IgD-negative memory B cell (primary cell): ENCODE data around the gene UBE2E3. TPM values are rescaled to one million over a fixed set of nuclear protein-coding genes. Genes with fewer than 3 reads are reported as not detected.
"Not testable (repeated sequence)": the region's sequence is repeated elsewhere in the genome, so short reads cannot be mapped to it uniquely, and the experiment has no call there.

ENCODE experiments used
- H3K27ac Mint-ChIP-seq, 3 donors: one replicate each; pipeline ENCODE4 v1.8.0; 2020 to 2022; ENCODE audit warnings: mild to moderate bottlenecking in 3 of 3, mixed read lengths in 3 of 3, moderate library complexity in 1 of 3
- H3K27me3 Mint-ChIP-seq: one replicate; pipeline ENCODE4 v1.8.0; 2021; ENCODE audit warnings: mixed read lengths
- H3K36me3 Mint-ChIP-seq: one replicate; pipeline ENCODE4 v1.8.0; 2020; ENCODE audit warnings: mild to moderate bottlenecking, mixed read lengths
- H3K4me1 Mint-ChIP-seq, 3 donors: one replicate each; pipeline ENCODE4 v1.8.0; 2020 to 2022; ENCODE audit warnings: mixed read lengths in 3 of 3, mild to moderate bottlenecking in 1 of 3
- H3K4me3 Mint-ChIP-seq, 4 donors: one replicate each; pipeline ENCODE4 v1.8.0; 2020 to 2022; ENCODE audit warnings: mild to moderate bottlenecking in 4 of 4, mixed read lengths in 4 of 4, moderate library complexity in 3 of 4
- H3K9me3 Mint-ChIP-seq, 3 donors: one replicate each; pipeline ENCODE4 v1.8.0; 2020 to 2021; ENCODE audit warnings: mixed read lengths in 3 of 3, mild to moderate bottlenecking in 1 of 3
- polyA plus RNA-seq: library from polyadenylated mRNA; unstranded; fragments of 300-500 nt; fragmentation: Illumina TruSeq; gene quantifications from one replicate; pipeline ENCODE4 v1.2.3, GENCODE V29; 2021

Gene UBE2E3
- polyA plus RNA-seq, result 51.6 TPM

DNA sequence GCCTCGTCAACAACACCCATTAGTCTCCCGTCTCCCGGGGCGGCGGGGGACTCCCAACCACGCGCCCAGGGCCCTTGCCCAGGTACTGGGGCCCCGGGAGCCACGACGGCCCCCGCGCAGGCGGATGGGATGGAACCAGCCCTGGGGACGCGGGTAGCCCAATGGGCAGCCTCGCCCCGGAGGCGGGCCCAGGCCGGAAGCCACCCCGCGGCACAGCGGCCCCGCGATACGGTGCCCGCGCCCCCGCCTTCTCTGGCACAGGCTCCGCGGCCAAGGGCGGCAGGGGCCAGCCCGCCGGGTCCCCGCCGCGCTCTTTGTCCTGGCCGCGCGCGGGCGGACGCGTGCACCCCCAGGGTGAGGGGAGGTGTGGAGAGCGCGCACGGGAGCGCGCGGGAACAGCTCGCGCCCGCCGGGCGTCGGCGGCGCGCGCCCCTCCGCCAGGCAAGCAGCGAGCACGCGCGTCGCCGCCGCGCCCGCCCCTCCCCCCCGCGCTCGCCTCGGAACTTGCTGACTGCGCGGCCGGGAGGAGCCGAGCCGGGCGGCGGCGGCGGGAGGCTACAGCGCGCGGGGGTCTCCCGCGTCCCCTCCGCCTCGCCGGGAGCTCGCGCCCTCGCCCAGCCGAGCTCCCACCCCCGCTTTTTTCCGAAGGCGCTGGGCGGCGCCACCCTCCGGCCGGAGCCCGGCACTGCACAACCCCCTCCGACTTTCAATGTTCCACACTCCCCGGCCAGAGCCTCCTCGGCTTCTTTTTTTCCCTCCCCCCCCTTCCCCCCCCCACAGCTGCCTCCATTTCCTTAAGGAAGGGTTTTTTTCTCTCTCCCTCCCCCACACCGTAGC, at the start of gene UBE2E3:
Gene UBE2E3, plus strand, starts transcription at position 500 of the 837 bp plus-strand sequence. CDS start 1,438 bp downstream, outside the sequence.
- Mint-ChIP-seq H3K36me3 (no peaks in the 10 kb centered on the region), H3K4me3 (peak within 1 kb of the TSS; percentile 85 to 97 (median 96)), H3K27me3 (no peaks in the 10 kb centered on the region), H3K4me1 (peaks cover 21 to 34% (median 31%) of the 10 kb centered on the region in 3 donors), H3K27ac (peak within 1 kb of the TSS; percentile 90 to 95 (median 93)), H3K9me3 (peaks cover 0 to 2% (median 0%) of the 10 kb centered on the region in 3 donors)

DNA sequence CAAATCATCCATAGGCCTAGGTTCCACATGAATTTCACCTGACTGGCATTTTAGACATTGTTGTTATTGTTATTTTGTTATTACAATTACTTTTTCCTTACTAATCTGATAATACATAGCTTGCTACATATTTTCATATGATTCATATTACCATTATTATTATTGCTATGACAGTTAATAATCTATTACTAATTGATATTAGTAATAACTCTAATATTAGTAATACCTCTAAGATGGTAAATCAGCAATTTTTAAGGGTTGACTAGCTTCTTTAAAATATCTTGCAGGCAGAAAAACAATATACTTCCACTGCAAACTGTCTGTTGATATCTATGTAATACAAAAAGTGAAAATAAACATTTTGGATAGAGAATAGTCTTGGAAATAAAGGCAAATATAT, 48.6 kb upstream of the UBE2E3 start:
- no peak overlapping the region for H3K4me3 Mint-ChIP-seq
- H3K36me3 Mint-ChIP-seq, result no peaks in the 10 kb centered on the region
- no peaks in the 10 kb centered on the region for H3K4me1 Mint-ChIP-seq

DNA sequence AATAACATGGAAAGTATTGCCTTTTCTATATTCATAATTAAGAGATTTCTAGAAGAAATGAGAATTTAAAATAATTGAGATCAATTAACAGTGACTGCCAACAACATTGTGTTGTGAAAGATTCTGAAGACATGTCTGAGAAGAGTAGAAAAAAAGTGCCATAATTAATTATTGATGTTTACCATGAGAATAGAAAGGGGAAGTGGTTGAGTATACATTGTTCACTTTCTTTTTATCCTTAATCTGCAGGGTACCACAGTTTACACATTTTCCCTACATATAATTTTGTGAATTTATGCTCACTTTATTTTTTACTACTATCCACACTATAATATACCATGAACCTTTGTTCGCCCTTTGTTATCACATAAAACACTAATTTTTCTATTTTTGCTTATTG, 47.1 kb upstream of the UBE2E3 start:
- Mint-ChIP-seq H3K27me3 (no peaks in the 10 kb centered on the region), H3K4me3 (no peak overlapping the region), H3K4me1 (peaks cover 3 to 5% (median 4%) of the 10 kb centered on the region in 3 donors), H3K9me3 (peaks cover 0 to 2% (median 0%) of the 10 kb centered on the region in 3 donors), H3K36me3 (no peaks in the 10 kb centered on the region), H3K27ac (no peak overlapping the region)

More for the DNA sequence above, 48.6 kb upstream of the UBE2E3 start:
- Mint-ChIP-seq H3K27me3 (no peaks in the 10 kb centered on the region), H3K27ac (no peak overlapping the region), H3K9me3 (peaks cover 0 to 2% (median 0%) of the 10 kb centered on the region in 3 donors)

DNA sequence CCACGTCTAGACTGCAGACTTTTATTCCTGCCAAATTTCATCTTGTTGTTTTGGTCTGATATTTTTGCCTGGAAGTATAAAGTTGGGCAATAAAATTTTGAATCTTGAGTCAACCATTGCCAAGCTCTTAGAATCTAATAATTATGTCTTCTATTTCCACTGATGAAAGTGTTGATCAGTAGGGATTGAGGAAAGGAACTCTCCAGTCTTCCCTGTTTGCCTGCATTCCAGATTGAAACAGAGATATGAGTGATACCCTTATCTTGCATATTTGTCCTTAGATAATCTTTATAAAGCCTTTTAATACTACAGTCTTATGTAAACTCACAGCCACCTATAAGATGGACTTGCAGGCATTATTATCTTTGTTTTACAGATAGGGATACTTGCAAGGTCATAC, 45.5 kb upstream of the UBE2E3 start:
- Mint-ChIP-seq H3K4me1 (peaks cover 5 to 12% (median 6%) of the 10 kb centered on the region in 3 donors), H3K27ac (no peak overlapping the region), H3K36me3 (peaks cover 2% of the 10 kb centered on the region), H3K27me3 (no peaks in the 10 kb centered on the region), H3K9me3 (peaks cover 0 to 2% (median 0%) of the 10 kb centered on the region in 3 donors), H3K4me3 (no peak overlapping the region)

DNA sequence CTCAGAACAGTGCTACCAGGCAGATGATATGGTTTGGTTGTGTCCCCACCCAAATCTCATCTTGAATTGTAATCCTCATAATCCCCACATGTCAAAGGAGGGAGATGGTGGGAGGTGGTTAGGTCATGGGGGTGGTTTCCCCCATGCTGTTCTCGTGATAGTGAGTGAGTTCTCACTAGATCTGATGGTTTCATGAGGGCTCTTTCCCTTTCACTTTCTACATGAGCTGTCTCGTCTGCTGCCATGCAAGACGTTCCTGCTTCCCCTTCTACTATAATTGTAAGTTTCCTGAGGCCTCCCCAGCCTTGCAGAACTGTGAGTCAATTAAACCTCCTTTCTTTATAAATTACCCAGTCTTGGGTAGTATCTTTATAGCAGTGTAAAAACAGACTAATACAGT, 42.9 kb upstream of the UBE2E3 start:
- not testable (repeated sequence) for H3K27me3 Mint-ChIP-seq, H3K9me3 Mint-ChIP-seq, H3K36me3 Mint-ChIP-seq
- peaks cover 5 to 14% (median 6%) of the 10 kb centered on the region in 3 donors for H3K4me1 Mint-ChIP-seq
- H3K27ac Mint-ChIP-seq, result peak overlapping the region in 2 of 3 donors; percentile 30 to 76
- H3K4me3 Mint-ChIP-seq, result peak overlapping the region in 1 of 4 donors; percentile 70

DNA sequence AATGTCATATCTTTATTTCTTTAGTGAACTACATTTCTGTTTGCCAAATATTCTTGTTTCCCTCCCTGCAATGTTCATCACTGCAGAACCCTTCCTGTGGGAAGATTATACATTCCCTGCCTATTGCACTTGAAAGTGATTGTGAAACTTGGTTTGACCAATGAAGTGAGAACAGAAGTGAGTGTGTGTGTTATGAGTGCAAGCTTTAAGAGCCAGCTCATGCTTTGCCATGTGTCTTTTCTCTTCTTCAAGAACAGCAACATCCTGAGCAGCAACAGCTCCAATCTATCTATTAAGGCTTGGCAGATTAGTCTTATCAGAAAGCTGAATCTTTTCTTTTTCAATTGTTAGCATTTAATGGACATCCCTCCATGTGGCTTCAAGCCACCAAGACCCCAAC, 42.0 kb upstream of the UBE2E3 start:
- Mint-ChIP-seq H3K27ac (peak overlapping the region in 2 of 3 donors; percentile 19 to 24), H3K9me3 (peaks cover 0 to 5% (median 0%) of the 10 kb centered on the region in 3 donors), H3K4me3 (no peak overlapping the region), H3K36me3 (peaks cover 2% of the 10 kb centered on the region), H3K4me1 (peaks cover 5 to 14% (median 6%) of the 10 kb centered on the region in 3 donors), H3K27me3 (no peaks in the 10 kb centered on the region)

DNA sequence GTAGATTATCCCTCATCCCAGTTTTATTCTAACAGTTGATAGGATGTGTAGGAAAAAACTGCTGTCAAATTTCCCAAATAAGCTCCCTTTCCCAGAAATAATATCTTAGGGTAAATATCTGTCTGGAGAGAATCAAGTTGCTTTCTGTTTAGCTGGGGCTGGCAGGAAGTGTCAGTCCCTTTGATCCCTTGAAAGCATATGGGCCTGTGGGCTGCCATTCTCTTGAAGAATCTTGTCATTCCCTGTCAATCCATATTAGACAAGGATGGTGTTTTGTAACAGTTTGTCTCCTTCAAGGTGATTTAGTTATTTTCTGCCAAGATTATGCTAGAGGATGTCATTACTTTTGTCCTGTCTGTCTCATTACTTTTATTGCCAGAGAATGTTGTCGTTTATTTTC, 37.1 kb upstream of the UBE2E3 start:
- Mint-ChIP-seq H3K4me3 (no peak overlapping the region), H3K27ac (no peak overlapping the region), H3K9me3 (peaks cover 0 to 3% (median 0%) of the 10 kb centered on the region in 3 donors), H3K27me3 (peaks cover 1% of the 10 kb centered on the region), H3K36me3 (peaks cover 2% of the 10 kb centered on the region), H3K4me1 (peaks cover 2 to 9% (median 3%) of the 10 kb centered on the region in 3 donors)

DNA sequence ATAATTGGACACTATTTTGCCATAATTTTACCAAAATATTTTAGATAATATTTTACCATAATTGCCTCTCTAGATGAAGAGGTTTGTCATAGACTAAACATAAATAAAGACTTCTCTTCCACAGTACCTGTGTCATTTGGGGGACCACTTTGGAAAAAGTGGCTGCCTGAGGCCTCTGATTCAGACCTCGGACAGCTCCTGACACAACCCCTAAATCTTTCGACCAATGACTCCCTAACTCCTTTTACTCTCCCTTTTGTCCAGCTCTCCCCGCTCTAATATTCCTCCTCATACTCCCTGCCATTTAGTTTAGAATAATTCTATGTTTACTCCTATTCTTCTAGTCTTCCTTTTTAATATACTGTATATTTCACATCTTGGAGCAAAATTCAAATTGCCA, 36.0 kb upstream of the UBE2E3 start:
- peaks cover 0 to 3% (median 0%) of the 10 kb centered on the region in 3 donors for H3K9me3 Mint-ChIP-seq
- no peak overlapping the region for H3K4me3 Mint-ChIP-seq
- H3K27ac Mint-ChIP-seq, result no peak overlapping the region
- H3K36me3 Mint-ChIP-seq, result no peaks in the 10 kb centered on the region
- peaks cover 0 to 7% (median 0%) of the 10 kb centered on the region in 3 donors for H3K4me1 Mint-ChIP-seq
- H3K27me3 Mint-ChIP-seq, result peaks cover 1% of the 10 kb centered on the region

DNA sequence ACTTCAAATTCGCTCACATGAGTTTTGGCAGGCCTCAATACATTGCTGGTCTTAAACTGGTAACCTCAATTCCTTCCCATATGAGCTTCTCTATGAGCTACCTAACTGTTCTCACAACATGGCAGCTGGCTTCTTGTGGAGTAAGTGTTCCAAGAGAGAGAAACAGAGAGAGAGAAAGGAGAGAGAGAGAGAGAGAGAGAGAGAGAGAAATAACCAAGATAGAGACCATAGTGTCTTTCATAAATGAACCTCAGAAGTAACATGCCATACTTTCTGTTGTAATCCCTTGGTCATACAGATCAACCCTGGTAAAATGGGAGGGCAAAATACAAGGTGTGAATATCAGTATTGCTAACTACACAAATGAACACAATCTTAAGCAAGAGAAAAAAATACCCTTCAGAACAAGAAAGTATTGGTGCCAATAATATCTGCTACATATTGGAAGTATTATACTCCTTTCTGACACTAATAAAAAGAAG, 33.2 kb upstream of the UBE2E3 start:
- H3K27ac Mint-ChIP-seq, result no peak overlapping the region
- no peak overlapping the region for H3K4me3 Mint-ChIP-seq
- H3K9me3 Mint-ChIP-seq, result no peaks in the 10 kb centered on the region
- H3K36me3 Mint-ChIP-seq, result peaks cover 2% of the 10 kb centered on the region
- peaks cover 3% of the 10 kb centered on the region for H3K27me3 Mint-ChIP-seq
- H3K4me1 Mint-ChIP-seq, result no peaks in the 10 kb centered on the region

DNA sequence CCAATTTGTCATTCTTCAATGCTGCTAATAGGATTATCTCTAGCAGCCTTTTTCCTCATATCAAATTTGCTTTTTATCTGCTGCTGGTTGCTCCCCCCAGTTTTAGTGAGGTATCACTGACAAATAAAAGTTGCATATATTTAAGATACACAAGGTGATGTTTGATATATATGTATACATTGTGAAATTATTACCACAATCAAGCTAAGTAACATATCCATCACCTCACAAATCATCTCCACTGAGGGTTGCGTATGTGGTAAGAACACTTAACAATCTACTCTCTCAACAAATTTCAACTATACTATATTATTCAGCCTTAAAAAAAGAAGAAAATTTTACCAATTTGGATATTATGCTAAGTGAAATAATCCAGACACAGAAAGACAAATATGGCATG, 30.5 kb upstream of the UBE2E3 start:
- Mint-ChIP-seq H3K27ac (no peak overlapping the region), H3K4me3 (no peak overlapping the region), H3K36me3 (peaks cover 2% of the 10 kb centered on the region), H3K9me3 (peaks cover 0 to 1% (median 0%) of the 10 kb centered on the region in 3 donors), H3K4me1 (no peaks in the 10 kb centered on the region), H3K27me3 (peaks cover 3% of the 10 kb centered on the region)

DNA sequence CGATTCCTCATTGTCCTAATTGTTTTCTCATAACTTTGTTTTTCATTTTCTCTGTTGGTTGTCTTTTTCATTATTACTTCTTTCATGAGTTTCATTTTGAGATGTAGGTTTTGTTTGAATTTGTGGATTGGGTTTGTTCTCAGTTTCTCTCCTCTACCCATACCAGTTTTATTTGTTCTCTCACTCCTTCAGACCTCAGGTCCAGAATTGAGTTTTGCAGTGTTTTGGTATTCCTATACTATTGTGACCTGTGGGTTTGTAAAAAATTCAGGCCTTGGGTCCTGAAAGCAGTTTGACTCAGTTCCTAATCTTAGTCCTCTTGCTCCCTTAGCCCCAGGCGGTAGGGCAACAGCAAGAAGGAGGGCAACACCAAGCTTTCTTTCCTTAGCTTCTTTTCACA, 28.3 kb upstream of the UBE2E3 start:
- Mint-ChIP-seq H3K36me3 (peaks cover 4% of the 10 kb centered on the region), H3K27me3 (peaks cover 3% of the 10 kb centered on the region)

DNA sequence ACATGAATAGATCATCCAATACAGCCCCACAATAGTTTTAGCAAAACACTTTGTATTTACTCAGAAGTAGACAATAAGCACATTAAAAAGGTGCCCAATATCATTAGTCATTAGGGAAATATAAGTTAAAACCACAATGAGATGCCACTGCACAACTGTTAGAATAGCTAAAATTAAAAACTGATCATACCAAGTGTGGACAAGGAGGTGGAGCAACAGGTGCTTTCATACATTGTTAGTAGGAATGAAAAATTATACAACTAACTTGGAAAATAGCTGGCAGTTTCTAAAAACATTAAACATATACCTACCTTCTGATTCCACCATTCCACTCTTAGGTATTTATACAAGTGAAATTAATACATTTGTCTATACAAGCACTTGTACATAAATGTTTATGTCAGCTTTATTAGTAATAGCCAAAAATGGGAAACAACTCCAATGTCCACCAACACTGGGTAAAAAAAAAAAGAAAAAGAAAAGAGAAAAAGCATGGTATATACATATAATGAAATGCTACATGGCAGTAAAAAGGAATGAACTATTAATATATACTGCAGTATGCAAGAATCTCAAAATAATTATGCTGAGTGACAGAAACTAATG, 27.6 kb upstream of the UBE2E3 start:
- peaks cover 0 to 1% (median 0%) of the 10 kb centered on the region in 3 donors for H3K9me3 Mint-ChIP-seq
- peaks cover 3% of the 10 kb centered on the region for H3K27me3 Mint-ChIP-seq
- H3K4me3 Mint-ChIP-seq, result no peak overlapping the region
- peaks cover 4% of the 10 kb centered on the region for H3K36me3 Mint-ChIP-seq
- no peaks in the 10 kb centered on the region for H3K4me1 Mint-ChIP-seq
- H3K27ac Mint-ChIP-seq, result no peak overlapping the region

More for the DNA sequence above, 28.3 kb upstream of the UBE2E3 start:
- H3K4me3 Mint-ChIP-seq, result no peak overlapping the region
- no peak overlapping the region for H3K27ac Mint-ChIP-seq
- peaks cover 0 to 1% (median 0%) of the 10 kb centered on the region in 3 donors for H3K9me3 Mint-ChIP-seq
- no peaks in the 10 kb centered on the region for H3K4me1 Mint-ChIP-seq

DNA sequence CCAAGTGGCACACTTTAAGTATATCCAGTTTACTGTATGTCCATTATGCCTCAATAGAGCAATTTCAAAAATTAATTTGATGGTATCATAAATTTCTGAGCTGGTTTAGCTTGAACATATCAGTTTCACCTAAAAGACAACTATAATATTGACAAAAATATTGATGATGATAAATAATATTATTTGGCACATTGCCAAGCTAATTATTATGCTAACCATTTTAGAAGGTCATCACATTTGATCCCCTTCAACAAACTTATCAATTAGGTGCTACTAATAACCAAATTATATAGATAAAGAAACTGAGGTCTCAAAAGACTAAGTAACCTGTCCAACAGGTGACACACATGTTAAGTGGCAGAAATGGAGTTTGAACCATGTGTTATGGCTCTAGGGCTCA, 26.9 kb upstream of the UBE2E3 start:
- Mint-ChIP-seq H3K4me1 (no peaks in the 10 kb centered on the region), H3K27ac (no peak overlapping the region), H3K9me3 (peaks cover 0 to 1% (median 0%) of the 10 kb centered on the region in 3 donors), H3K4me3 (no peak overlapping the region), H3K27me3 (peaks cover 4% of the 10 kb centered on the region), H3K36me3 (peaks cover 4% of the 10 kb centered on the region)

DNA sequence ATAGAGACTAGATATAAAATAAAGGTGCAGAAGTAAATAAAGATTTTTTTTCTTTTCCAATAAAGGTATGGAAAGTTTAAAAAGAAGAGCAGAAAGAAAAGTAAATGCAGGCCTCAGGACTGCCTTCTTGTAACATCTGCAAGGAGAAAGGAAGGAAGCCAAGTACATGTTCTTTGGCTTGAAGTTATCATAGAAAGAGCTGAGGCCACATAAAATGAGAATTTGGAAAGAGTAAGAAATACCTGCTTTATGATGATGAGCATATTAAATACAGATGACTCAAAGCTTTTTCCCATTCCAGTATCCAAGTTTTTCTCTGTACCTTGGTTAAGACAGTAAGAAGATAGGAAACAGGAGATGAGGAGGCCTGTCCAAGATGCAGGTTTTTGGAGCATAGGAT, 25.3 kb upstream of the UBE2E3 start:
- peaks cover 4% of the 10 kb centered on the region for H3K36me3 Mint-ChIP-seq
- no peak overlapping the region for H3K27ac Mint-ChIP-seq
- no peaks in the 10 kb centered on the region for H3K4me1 Mint-ChIP-seq
- peaks cover 4% of the 10 kb centered on the region for H3K27me3 Mint-ChIP-seq
- no peak overlapping the region for H3K4me3 Mint-ChIP-seq
- H3K9me3 Mint-ChIP-seq, result peaks cover 0 to 1% (median 0%) of the 10 kb centered on the region in 3 donors

DNA sequence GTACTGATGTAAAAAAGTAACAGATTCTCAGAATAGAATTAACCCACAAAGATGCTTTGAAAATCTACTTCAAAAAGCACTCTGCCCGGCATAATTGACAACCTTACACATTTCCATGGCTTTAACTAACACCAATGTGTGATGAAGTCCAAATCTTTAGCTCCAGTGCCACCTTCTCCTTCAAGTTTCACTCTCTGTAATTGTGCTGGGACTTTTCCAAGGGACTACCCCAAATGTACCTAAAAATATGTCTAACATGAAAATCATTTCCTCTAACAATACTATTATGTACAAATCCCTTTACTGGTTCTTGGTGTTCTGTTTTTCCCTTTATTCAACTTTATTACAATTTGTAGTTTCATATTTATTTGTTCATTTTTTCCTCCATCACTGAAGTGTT, 20.6 kb upstream of the UBE2E3 start:
- no peaks in the 10 kb centered on the region for H3K9me3 Mint-ChIP-seq
- H3K4me3 Mint-ChIP-seq, result no peak overlapping the region
- H3K4me1 Mint-ChIP-seq, result no peaks in the 10 kb centered on the region
- no peak overlapping the region for H3K27ac Mint-ChIP-seq
- peaks cover 3% of the 10 kb centered on the region for H3K27me3 Mint-ChIP-seq
- H3K36me3 Mint-ChIP-seq, result peaks cover 2% of the 10 kb centered on the region
